CMK (cell line): ENCODE data around the gene PAPPA2.

Source experiments
- DNase-seq: peaks from one replicate; pipeline ENCODE4 v3.0.0-alpha.2; 2010; ENCODE audit warnings: low read depth

Gene PAPPA2

GRCh38 chr1:176499671-176500070 lies 36.7 kb downstream of the PAPPA2 start:
- DNase-seq, result no peak

GRCh38 chr1:176501599-176501998 lies 38.6 kb downstream of the PAPPA2 start:
- DNase-seq, result no peak

- no peak for DNase-seq
Measured at GRCh38 chr1:176504848-176505553, 42.0 kb downstream of the PAPPA2 start.

GRCh38 chr1:176512966-176513365 lies 50.0 kb downstream of the PAPPA2 start:
- no peak for DNase-seq

- DNase-seq, result no peak
Measured at GRCh38 chr1:176515310-176515709, 52.3 kb downstream of the PAPPA2 start.

GRCh38 chr1:176517484-176517883 lies 54.5 kb downstream of the PAPPA2 start:
- DNase-seq, result no peak

GRCh38 chr1:176521211-176521610 lies 58.2 kb downstream of the PAPPA2 start:
- DNase-seq, result no peak

GRCh38 chr1:176522310-176522845 lies 59.4 kb downstream of the PAPPA2 start:
- DNase-seq, result no peak

- no peak for DNase-seq
Measured at GRCh38 chr1:176529395-176530090, 66.6 kb downstream of the PAPPA2 start.

- DNase-seq, result no peak
Measured at GRCh38 chr1:176531036-176531435, 68.1 kb downstream of the PAPPA2 start.

- no peak for DNase-seq
Measured at GRCh38 chr1:176531921-176532897, 69.2 kb downstream of the PAPPA2 start.

- DNase-seq, result no peak
Measured at GRCh38 chr1:176533020-176533419, 70.0 kb downstream of the PAPPA2 start.

- no peak for DNase-seq
Measured at GRCh38 chr1:176536588-176536987, 73.6 kb downstream of the PAPPA2 start.

GRCh38 chr1:176539018-176539417 lies 76.0 kb downstream of the PAPPA2 start:
- no peak for DNase-seq

GRCh38 chr1:176540428-176540827 lies 77.5 kb downstream of the PAPPA2 start:
- no peak for DNase-seq

- DNase-seq, result no peak
Measured at GRCh38 chr1:176541663-176542062, 78.7 kb downstream of the PAPPA2 start.

- no peak for DNase-seq
Measured at GRCh38 chr1:176542352-176542751, 79.4 kb downstream of the PAPPA2 start.

- no peak for DNase-seq
Measured at GRCh38 chr1:176543360-176544129, 80.6 kb downstream of the PAPPA2 start.

GRCh38 chr1:176545034-176545639 lies 82.2 kb downstream of the PAPPA2 start:
- no peak for DNase-seq

GRCh38 chr1:176546825-176547224 lies 83.8 kb downstream of the PAPPA2 start:
- DNase-seq, result no peak

GRCh38 chr1:176551146-176551545 lies 88.2 kb downstream of the PAPPA2 start:
- DNase-seq, result no peak
